Measurements from ENCODE around the gene RRP36. TPM values are rescaled to one million over a fixed set of nuclear protein-coding genes. Genes with fewer than 3 reads are reported as not detected.

Gene RRP36
- polyA plus RNA-seq, 1 donor from 2014 or later = 79.2 TPM

DNA sequence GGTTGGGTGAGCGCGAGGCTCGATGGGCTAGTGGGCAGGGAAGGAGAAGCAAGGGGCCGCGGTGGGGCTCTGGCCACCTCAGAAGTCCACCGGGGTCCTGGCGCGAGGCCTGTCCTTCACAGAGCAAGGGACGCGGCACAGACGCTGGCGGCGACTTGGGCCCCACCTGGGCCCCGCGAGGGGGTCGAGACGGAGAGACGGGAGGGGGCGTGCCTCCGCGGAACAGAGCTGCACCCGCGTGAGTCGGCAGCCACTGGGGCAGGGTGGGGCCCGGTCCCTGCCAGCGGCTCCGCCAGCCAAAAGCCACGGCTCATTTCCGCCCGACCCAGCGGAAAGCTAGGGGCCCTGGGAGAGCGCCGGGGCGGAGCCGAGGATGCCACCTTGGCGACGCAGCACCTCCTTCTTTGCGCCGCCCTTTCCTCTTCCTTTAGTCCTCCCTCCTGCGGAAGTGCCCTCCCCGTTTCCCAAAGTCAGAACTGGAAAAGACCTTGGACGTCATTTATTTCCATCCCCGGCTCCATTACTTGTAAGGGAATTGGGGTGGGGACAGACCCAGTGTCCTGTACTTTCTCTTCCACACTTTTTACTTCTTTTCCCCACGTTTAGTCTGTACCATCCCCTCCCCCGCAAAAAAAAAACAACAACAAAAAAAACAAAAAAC lies 32.3 kb downstream of the RRP36 start, which contains the start of gene CUL7:
TSS of gene CUL7 (minus strand) at position 307 of the 661 bp plus-strand sequence. CDS start 1,063 bp downstream, outside the sequence.
- Histone ChIP-seq H3K9ac (ENCODE audit: low read length) (peak within 1 kb of the TSS; percentile 88), H3K4me2 (ENCODE audit: low read length) (peak within 1 kb of the TSS; percentile 77), H3K9me3 (ENCODE audit: low read length) (no peaks in the 10 kb centered on the region), H4K20me1 (ENCODE audit: insufficient read depth) (no peaks in the 10 kb centered on the region), H3K79me2 (replicated peaks; ENCODE audit: insufficient read depth, low read length) (peaks cover 5% of the 10 kb centered on the region), H3K4me3 (ENCODE audit: low read length) (peak within 1 kb of the TSS; percentile 76), H2AFZ (ENCODE audit: low read depth, low read length) (peak within 1 kb of the TSS; percentile 23), H3K36me3 (ENCODE audit: insufficient read depth, low read length) (no peaks in the 10 kb centered on the region), H3F3A (ENCODE audit: insufficient read depth, low read length, poor library complexity, severe bottlenecking) (no peaks in the 10 kb centered on the region), H3K27me3 (ENCODE audit: insufficient read depth, low read depth, low read length) (no peaks in the 10 kb centered on the region), H3K27ac (ENCODE audit: low read length) (peak within 1 kb of the TSS; percentile 72), H3K9me2 (ENCODE audit: insufficient read depth, low read length) (no peaks in the 10 kb centered on the region)
- TF ChIP-seq MXI1 (conservative IDR thresholded peaks at IDR 0.05; ENCODE audit: poor library complexity, severe bottlenecking) (peak; percentile 40), POLR2AphosphoS5 (IDR thresholded peaks at IDR 0.05) (peak; percentile 84), EZH2 (IDR thresholded peaks at IDR 0.05; ENCODE audit: borderline replicate concordance, insufficient read depth, low read length, poor library complexity, severe bottlenecking) (no peak), RAD21 (conservative IDR thresholded peaks at IDR 0.05) (peak; percentile 31), EP300 (conservative IDR thresholded peaks at IDR 0.05; ENCODE audit: poor library complexity, severe bottlenecking) (no peak), TAF1 (IDR thresholded peaks at IDR 0.05; ENCODE audit: low read depth) (peak; percentile 28), SMC3 (conservative IDR thresholded peaks at IDR 0.05; ENCODE audit: poor library complexity) (peak; percentile 52)
- TF ChIP-seq, protein P1, sequence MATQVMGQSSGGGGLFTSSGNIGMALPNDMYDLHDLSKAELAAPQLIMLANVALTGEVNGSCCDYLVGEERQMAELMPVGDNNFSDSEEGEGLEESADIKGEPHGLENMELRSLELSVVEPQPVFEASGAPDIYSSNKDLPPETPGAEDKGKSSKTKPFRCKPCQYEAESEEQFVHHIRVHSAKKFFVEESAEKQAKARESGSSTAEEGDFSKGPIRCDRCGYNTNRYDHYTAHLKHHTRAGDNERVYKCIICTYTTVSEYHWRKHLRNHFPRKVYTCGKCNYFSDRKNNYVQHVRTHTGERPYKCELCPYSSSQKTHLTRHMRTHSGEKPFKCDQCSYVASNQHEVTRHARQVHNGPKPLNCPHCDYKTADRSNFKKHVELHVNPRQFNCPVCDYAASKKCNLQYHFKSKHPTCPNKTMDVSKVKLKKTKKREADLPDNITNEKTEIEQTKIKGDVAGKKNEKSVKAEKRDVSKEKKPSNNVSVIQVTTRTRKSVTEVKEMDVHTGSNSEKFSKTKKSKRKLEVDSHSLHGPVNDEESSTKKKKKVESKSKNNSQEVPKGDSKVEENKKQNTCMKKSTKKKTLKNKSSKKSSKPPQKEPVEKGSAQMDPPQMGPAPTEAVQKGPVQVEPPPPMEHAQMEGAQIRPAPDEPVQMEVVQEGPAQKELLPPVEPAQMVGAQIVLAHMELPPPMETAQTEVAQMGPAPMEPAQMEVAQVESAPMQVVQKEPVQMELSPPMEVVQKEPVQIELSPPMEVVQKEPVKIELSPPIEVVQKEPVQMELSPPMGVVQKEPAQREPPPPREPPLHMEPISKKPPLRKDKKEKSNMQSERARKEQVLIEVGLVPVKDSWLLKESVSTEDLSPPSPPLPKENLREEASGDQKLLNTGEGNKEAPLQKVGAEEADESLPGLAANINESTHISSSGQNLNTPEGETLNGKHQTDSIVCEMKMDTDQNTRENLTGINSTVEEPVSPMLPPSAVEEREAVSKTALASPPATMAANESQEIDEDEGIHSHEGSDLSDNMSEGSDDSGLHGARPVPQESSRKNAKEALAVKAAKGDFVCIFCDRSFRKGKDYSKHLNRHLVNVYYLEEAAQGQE (IDR thresholded peaks at IDR 0.05; ENCODE audit: borderline replicate concordance) = no peak
- TF ChIP-seq, protein P2, sequence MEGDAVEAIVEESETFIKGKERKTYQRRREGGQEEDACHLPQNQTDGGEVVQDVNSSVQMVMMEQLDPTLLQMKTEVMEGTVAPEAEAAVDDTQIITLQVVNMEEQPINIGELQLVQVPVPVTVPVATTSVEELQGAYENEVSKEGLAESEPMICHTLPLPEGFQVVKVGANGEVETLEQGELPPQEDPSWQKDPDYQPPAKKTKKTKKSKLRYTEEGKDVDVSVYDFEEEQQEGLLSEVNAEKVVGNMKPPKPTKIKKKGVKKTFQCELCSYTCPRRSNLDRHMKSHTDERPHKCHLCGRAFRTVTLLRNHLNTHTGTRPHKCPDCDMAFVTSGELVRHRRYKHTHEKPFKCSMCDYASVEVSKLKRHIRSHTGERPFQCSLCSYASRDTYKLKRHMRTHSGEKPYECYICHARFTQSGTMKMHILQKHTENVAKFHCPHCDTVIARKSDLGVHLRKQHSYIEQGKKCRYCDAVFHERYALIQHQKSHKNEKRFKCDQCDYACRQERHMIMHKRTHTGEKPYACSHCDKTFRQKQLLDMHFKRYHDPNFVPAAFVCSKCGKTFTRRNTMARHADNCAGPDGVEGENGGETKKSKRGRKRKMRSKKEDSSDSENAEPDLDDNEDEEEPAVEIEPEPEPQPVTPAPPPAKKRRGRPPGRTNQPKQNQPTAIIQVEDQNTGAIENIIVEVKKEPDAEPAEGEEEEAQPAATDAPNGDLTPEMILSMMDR (IDR thresholded peaks at IDR 0.05; ENCODE audit: poor library complexity, severe bottlenecking) = peak; percentile 24

DNA sequence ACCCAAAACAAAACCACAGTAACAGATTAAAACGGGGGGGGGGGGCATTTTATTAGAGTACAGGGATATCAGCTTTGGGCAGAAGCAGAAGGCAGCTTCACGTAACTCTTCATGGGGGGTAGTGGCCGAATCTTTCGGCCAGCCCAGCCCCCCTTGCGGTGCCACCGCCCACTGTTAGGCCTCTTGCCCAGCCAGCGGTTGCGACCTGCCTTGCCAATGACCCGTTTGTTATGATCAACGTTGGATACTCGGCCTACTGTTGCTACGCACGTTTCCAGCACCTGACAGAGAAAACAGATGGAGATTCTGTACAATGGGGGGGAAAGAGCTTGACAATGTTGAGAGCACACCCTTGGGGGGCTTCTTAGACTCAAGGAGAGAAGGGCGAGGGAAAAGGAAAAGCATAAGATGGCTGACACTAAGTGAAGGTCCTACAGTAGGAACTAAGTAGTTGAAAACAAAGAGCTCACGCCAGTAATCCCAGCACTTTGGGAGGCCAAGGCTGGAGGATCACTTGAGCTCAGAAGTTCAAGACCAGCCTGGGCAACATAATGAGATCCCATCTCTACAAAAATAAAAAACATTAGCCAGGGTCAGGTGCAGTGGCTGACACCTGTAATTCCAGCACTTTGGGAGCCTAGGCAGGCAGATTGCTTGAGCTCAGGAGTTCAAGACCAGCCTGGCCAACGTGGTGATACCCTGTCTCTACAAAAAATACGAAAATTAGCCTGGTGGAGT lies 33.0 kb downstream of the RRP36 start:
- Histone ChIP-seq H3F3A (ENCODE audit: insufficient read depth, low read length, poor library complexity, severe bottlenecking) (no peaks in the 10 kb centered on the region), H3K9me3 (ENCODE audit: low read length) (no peaks in the 10 kb centered on the region), H3K27ac (ENCODE audit: low read length) (peak overlapping the region; percentile 72), H3K4me3 (ENCODE audit: low read length) (peak overlapping the region; percentile 76), H3K79me2 (replicated peaks; ENCODE audit: insufficient read depth, low read length) (peaks cover 8% of the 10 kb centered on the region), H3K36me3 (ENCODE audit: insufficient read depth, low read length) (no peaks in the 10 kb centered on the region), H3K27me3 (ENCODE audit: insufficient read depth, low read depth, low read length) (no peaks in the 10 kb centered on the region), H3K9me2 (ENCODE audit: insufficient read depth, low read length) (no peaks in the 10 kb centered on the region), H3K4me2 (ENCODE audit: low read length) (peak overlapping the region; percentile 28), H2AFZ (ENCODE audit: low read depth, low read length) (peak overlapping the region; percentile 23), H4K20me1 (ENCODE audit: insufficient read depth) (no peaks in the 10 kb centered on the region), H3K9ac (ENCODE audit: low read length) (peak overlapping the region; percentile 88)
- TF ChIP-seq EP300 (conservative IDR thresholded peaks at IDR 0.05; ENCODE audit: poor library complexity, severe bottlenecking) (no peak), TAF1 (IDR thresholded peaks at IDR 0.05; ENCODE audit: low read depth) (no peak), EZH2 (IDR thresholded peaks at IDR 0.05; ENCODE audit: borderline replicate concordance, insufficient read depth, low read length, poor library complexity, severe bottlenecking) (no peak), MXI1 (conservative IDR thresholded peaks at IDR 0.05; ENCODE audit: poor library complexity, severe bottlenecking) (no peak), POLR2AphosphoS5 (IDR thresholded peaks at IDR 0.05) (no peak), RAD21 (conservative IDR thresholded peaks at IDR 0.05) (no peak), SMC3 (conservative IDR thresholded peaks at IDR 0.05; ENCODE audit: poor library complexity) (no peak)
- TF ChIP-seq, protein P1 (IDR thresholded peaks at IDR 0.05; ENCODE audit: borderline replicate concordance) = no peak
- TF ChIP-seq, protein P2 (IDR thresholded peaks at IDR 0.05; ENCODE audit: poor library complexity, severe bottlenecking) = no peak

Data from neural cell (in vitro differentiated cells).